Mesendoderm (in vitro differentiated cells): ENCODE results near the gene ZBTB26.

Experiments
- DNase-seq: peaks from one replicate; pipeline ENCODE4 v3.0.0; 2013
- H2AK5ac ChIP-seq: 2 replicates; pipeline ENCODE4 v1.6.1; 2013; ENCODE audit warnings: low read length, inconsistent platforms
- H2BK120ac ChIP-seq: 2 replicates; pipeline ENCODE4 v1.6.1; 2013; ENCODE audit warnings: low read depth, mild to moderate bottlenecking, low read length, moderate library complexity, mixed read lengths
- H2BK15ac ChIP-seq: replicated peaks from 2 replicates; pipeline ENCODE4 v1.6.1; 2013; ENCODE audit warnings: low read depth, mild to moderate bottlenecking, moderate library complexity
- H2BK5ac ChIP-seq: 2 replicates; pipeline ENCODE4 v1.6.1; 2013; ENCODE audit warnings: low read length, inconsistent platforms
- H3K18ac ChIP-seq: 2 replicates; pipeline ENCODE4 v1.6.1; 2013; ENCODE audit warnings: mild to moderate bottlenecking, low read length, mixed read lengths
- H3K23ac ChIP-seq: one replicate; pipeline ENCODE4 v1.6.1; 2013; ENCODE audit warnings: low read length
- H3K27ac ChIP-seq: 2 replicates; pipeline ENCODE4 v1.5.1; 2013; ENCODE audit warnings: low read depth, mild to moderate bottlenecking, inconsistent platforms, low read length, moderate library complexity
- H3K27me3 ChIP-seq: 2 replicates; pipeline ENCODE4 v1.6.1; 2013; ENCODE audit warnings: low read length, control low read depth, mild to moderate bottlenecking, inconsistent platforms; ENCODE audit not compliant: insufficient read depth, poor library complexity
- H3K36me3 ChIP-seq: 2 replicates; pipeline ENCODE4 v1.6.1; 2013; ENCODE audit warnings: low read length, inconsistent platforms; ENCODE audit not compliant: control insufficient read depth, insufficient read depth
- H3K4ac ChIP-seq: one replicate; pipeline ENCODE4 v1.6.1; 2013; ENCODE audit warnings: low read depth, mild to moderate bottlenecking, low read length, moderate library complexity
- H3K4me1 ChIP-seq: 2 replicates; pipeline ENCODE4 v1.6.1; 2013; ENCODE audit warnings: low read depth, low read length, inconsistent platforms; ENCODE audit not compliant: control insufficient read depth
- H3K4me2 ChIP-seq: 2 replicates; pipeline ENCODE4 v1.6.1; 2013; ENCODE audit warnings: low read length
- H3K4me3 ChIP-seq: 2 replicates; pipeline ENCODE4 v1.5.1; 2013; ENCODE audit warnings: mild to moderate bottlenecking, low read length
- H3K56ac ChIP-seq: one replicate; pipeline ENCODE4 v1.6.1; 2013; ENCODE audit warnings: low read length
- H3K79me1 ChIP-seq: 2 replicates; pipeline ENCODE4 v1.6.1; 2013; ENCODE audit warnings: low read length, inconsistent platforms
- H3K79me2 ChIP-seq: 2 replicates; pipeline ENCODE4 v1.6.1; 2013; ENCODE audit warnings: mild to moderate bottlenecking, low read length; ENCODE audit not compliant: control insufficient read depth, insufficient read depth
- H3K9ac ChIP-seq: 2 replicates; pipeline ENCODE4 v1.6.1; 2013; ENCODE audit warnings: low read length, inconsistent platforms
- H4K5ac ChIP-seq: one replicate; pipeline ENCODE4 v1.6.1; 2013; ENCODE audit warnings: low read length
- H4K8ac ChIP-seq: one replicate; pipeline ENCODE4 v1.6.1; 2013; ENCODE audit warnings: low read depth, mild to moderate bottlenecking, control low read depth, low read length, moderate library complexity
- WGBS: extraction: QIAGEN DNeasy Blood & Tissue Kit; methylation state at CpG from one replicate; pipeline ENCODE4 v1.1.7; 2013; ENCODE audit warnings: low lambda C conversion rate, missing lambda C conversion rate; ENCODE audit not compliant: insufficient coverage; ENCODE audit errors: extremely low coverage; 5-methylcytosine and 5-hydroxymethylcytosine counted together

The ZBTB26 gene

DNA sequence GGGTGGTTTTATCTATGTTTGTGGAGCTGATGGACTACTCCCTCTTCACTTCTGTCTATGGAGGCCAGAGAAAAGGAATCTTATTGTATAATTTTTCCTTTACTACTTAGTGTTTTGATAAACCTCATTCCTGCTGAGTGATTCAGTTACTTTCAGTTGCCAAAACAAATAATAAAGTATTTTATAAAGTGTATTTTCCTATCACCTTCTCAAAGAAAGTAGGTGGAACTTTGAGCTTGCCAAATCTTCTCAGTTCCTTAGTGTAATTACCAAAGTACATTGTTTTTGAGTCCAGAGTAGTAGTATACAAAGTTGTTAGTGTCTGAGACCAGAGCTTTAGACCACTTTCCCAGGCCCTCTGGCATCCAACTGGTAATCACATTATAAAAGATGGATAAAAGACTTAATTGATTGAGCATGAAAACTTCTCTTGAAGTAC is 23.0 kb upstream of the ZBTB26 start:
- Histone ChIP-seq H4K5ac (no peak overlapping the region), H3K4me1 (no peaks in the 10 kb centered on the region), H3K27me3 (no peaks in the 10 kb centered on the region), H3K79me1 (peaks cover 3% of the 10 kb centered on the region), H3K27ac (no peak overlapping the region), H3K4me3 (no peak overlapping the region), H3K23ac (no peak overlapping the region), H3K36me3 (no peaks in the 10 kb centered on the region), H3K9ac (no peak overlapping the region), H3K18ac (no peak overlapping the region), H4K8ac (no peak overlapping the region), H2BK15ac (no peak overlapping the region), H3K79me2 (peaks cover 25% of the 10 kb centered on the region), H3K4me2 (no peak overlapping the region), H3K4ac (no peak overlapping the region), H2BK120ac (no peak overlapping the region), H2AK5ac (no peak overlapping the region), H2BK5ac (no peak overlapping the region), H3K56ac (no peak overlapping the region)
- DNase-seq: no peak

GRCh38 chr9:122951056-122951455 is 19.7 kb upstream of the ZBTB26 start:
- no peak overlapping the region for H4K5ac ChIP-seq
- no peak overlapping the region for H2AK5ac ChIP-seq
- no peak overlapping the region for H3K27ac ChIP-seq
- no peak overlapping the region for H3K56ac ChIP-seq
- H2BK15ac ChIP-seq: no peak overlapping the region
- H3K23ac ChIP-seq: no peak overlapping the region
- H2BK5ac ChIP-seq: no peak overlapping the region
- no peak overlapping the region for H3K18ac ChIP-seq
- no peak overlapping the region for H3K4me3 ChIP-seq
- WGBS: 100% methylated on average over 1 of the region's 1 CpG
- no peak overlapping the region for H2BK120ac ChIP-seq
- no peaks in the 10 kb centered on the region for H3K36me3 ChIP-seq
- H3K4me2 ChIP-seq: no peak overlapping the region
- no peak overlapping the region for H4K8ac ChIP-seq
- H3K4ac ChIP-seq: no peak overlapping the region
- peaks cover 5% of the 10 kb centered on the region for H3K79me1 ChIP-seq
- H3K9ac ChIP-seq: no peak overlapping the region
- H3K27me3 ChIP-seq: no peaks in the 10 kb centered on the region
- H3K4me1 ChIP-seq: no peaks in the 10 kb centered on the region
- peaks cover 43% of the 10 kb centered on the region for H3K79me2 ChIP-seq
- DNase-seq: no peak

DNA sequence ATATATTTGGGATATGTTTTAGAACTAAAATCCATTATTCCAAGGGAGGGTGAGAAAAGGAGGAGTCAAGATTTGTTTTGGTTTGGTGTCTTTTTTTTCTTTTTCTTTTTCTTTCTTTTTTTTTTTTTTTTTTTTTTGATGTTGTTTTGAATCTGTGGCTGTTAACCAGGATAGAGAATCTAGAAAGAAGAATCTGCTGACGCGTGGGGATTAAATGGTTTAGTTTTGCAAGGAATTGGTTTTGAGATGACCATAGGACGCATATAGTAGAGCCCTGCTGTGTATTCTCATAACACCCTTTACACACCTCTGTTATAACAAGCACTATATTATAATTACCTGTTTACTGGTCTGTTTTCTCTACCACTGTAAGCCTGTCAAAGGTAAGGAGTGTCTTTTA is 19.0 kb upstream of the ZBTB26 start:
- no CpG with 5 or more reads among the region's 3 CpGs for WGBS
- Histone ChIP-seq H4K8ac (no peak overlapping the region), H2AK5ac (no peak overlapping the region), H3K36me3 (no peaks in the 10 kb centered on the region), H3K27me3 (no peaks in the 10 kb centered on the region), H3K79me2 (peaks cover 45% of the 10 kb centered on the region), H3K79me1 (peaks cover 5% of the 10 kb centered on the region), H3K23ac (no peak overlapping the region), H2BK120ac (no peak overlapping the region), H3K4ac (no peak overlapping the region), H3K4me2 (no peak overlapping the region), H3K27ac (no peak overlapping the region), H3K4me3 (no peak overlapping the region), H3K56ac (no peak overlapping the region), H3K18ac (no peak overlapping the region), H2BK5ac (no peak overlapping the region), H4K5ac (no peak overlapping the region), H3K9ac (no peak overlapping the region), H3K4me1 (no peaks in the 10 kb centered on the region), H2BK15ac (no peak overlapping the region)
- DNase-seq: no peak

GRCh38 chr9:122949696-122950095 is 18.4 kb upstream of the ZBTB26 start:
- H3K79me2 ChIP-seq: peaks cover 48% of the 10 kb centered on the region
- no peak overlapping the region for H2AK5ac ChIP-seq
- no peak overlapping the region for H3K4me2 ChIP-seq
- no peak overlapping the region for H3K27ac ChIP-seq
- H3K4me1 ChIP-seq: no peaks in the 10 kb centered on the region
- H3K56ac ChIP-seq: no peak overlapping the region
- H3K4ac ChIP-seq: no peak overlapping the region
- H3K36me3 ChIP-seq: no peaks in the 10 kb centered on the region
- H2BK15ac ChIP-seq: no peak overlapping the region
- H2BK120ac ChIP-seq: no peak overlapping the region
- no peak overlapping the region for H4K8ac ChIP-seq
- peaks cover 3% of the 10 kb centered on the region for H3K79me1 ChIP-seq
- no peak overlapping the region for H2BK5ac ChIP-seq
- H3K4me3 ChIP-seq: no peak overlapping the region
- H3K9ac ChIP-seq: no peak overlapping the region
- no CpG with 5 or more reads among the region's 1 CpG for WGBS
- H3K23ac ChIP-seq: no peak overlapping the region
- H4K5ac ChIP-seq: no peak overlapping the region
- H3K18ac ChIP-seq: no peak overlapping the region
- DNase-seq: no peak
- H3K27me3 ChIP-seq: no peaks in the 10 kb centered on the region

DNA sequence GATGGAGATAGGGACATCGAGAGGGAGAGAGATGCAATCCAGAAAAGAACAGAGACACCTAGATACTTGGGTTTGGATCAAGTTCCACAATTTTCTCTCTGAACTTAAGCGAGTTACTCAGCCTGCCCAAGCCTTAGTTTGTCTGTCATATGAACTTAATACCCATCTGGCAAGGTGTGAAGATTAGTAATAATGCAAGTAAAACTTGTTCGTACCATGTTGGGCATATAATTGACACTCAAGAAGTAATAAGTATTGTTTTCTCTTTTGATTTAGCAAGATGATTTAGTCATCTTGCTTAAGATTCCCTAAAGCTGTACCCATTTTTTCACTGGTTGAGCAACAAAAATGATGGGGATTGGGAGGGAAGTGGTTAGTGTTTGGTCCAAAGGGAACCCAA is 17.0 kb upstream of the ZBTB26 start:
- Histone ChIP-seq H3K27ac (no peak overlapping the region), H3K9ac (no peak overlapping the region), H3K4me1 (no peaks in the 10 kb centered on the region), H3K56ac (no peak overlapping the region), H4K8ac (no peak overlapping the region), H3K4me2 (no peak overlapping the region), H2BK5ac (no peak overlapping the region), H2BK15ac (no peak overlapping the region), H4K5ac (no peak overlapping the region), H2BK120ac (no peak overlapping the region), H3K4ac (no peak overlapping the region), H3K79me1 (peaks cover 3% of the 10 kb centered on the region), H3K36me3 (no peaks in the 10 kb centered on the region), H3K79me2 (peaks cover 50% of the 10 kb centered on the region), H3K23ac (no peak overlapping the region), H3K27me3 (no peaks in the 10 kb centered on the region), H2AK5ac (no peak overlapping the region), H3K4me3 (no peak overlapping the region), H3K18ac (no peak overlapping the region)
- no peak for DNase-seq
- WGBS: no CpG with 5 or more reads among the region's 3 CpGs

GRCh38 chr9:122946461-122947005 is 15.2 kb upstream of the ZBTB26 start:
- Histone ChIP-seq H2BK15ac (no peak overlapping the region), H3K56ac (no peak overlapping the region), H2BK120ac (no peak overlapping the region), H3K23ac (no peak overlapping the region), H3K79me2 (peaks cover 59% of the 10 kb centered on the region), H3K9ac (no peak overlapping the region), H3K36me3 (no peaks in the 10 kb centered on the region), H2BK5ac (no peak overlapping the region), H2AK5ac (no peak overlapping the region), H3K79me1 (peaks cover 2% of the 10 kb centered on the region), H4K8ac (no peak overlapping the region), H3K4me1 (no peaks in the 10 kb centered on the region), H3K4me2 (no peak overlapping the region), H3K27ac (no peak overlapping the region), H3K27me3 (no peaks in the 10 kb centered on the region), H3K18ac (no peak overlapping the region), H4K5ac (no peak overlapping the region), H3K4ac (no peak overlapping the region), H3K4me3 (no peak overlapping the region)
- whole genome bisulfite sequencing: no CpG with 5 or more reads among the region's 1 CpG
- DNase-seq: no peak
